Choroid plexus epithelial cell (primary cell): ENCODE measurements around the gene KASH5.

ENCODE experiments used
- DNase-seq: peaks from one replicate; pipeline ENCODE4 v3.0.0-alpha.2; 2010; ENCODE audit warnings: low read depth
- H3K4me3 ChIP-seq: 2 replicates; pipeline ENCODE4 v1.5.1; 2011; ENCODE audit warnings: low read depth, mild to moderate bottlenecking, control low read depth, low read length, moderate library complexity
- CTCF ChIP-seq: conservative IDR thresholded peaks from 2 replicates; pipeline ENCODE4 v1.5.1; 2011; ENCODE audit warnings: low read depth, mild to moderate bottlenecking, control low read depth, inconsistent platforms, low read length, moderate library complexity

The KASH5 gene

GRCh38 chr19:49355909-49356353, 32.1 kb upstream of the KASH5 start:
- H3K4me3 ChIP-seq = no peak overlapping the region
- DNase-seq = peak; percentile 30
- no peak for TF ChIP-seq CTCF

- no peak for DNase-seq
- TF ChIP-seq CTCF = no peak
- no peak overlapping the region for H3K4me3 ChIP-seq
Measured at GRCh38 chr19:49356382-49356781, 31.7 kb upstream of the KASH5 start.

- no peak for DNase-seq
- TF ChIP-seq CTCF = no peak
- no peak overlapping the region for H3K4me3 ChIP-seq
Measured at GRCh38 chr19:49357186-49357585, 30.9 kb upstream of the KASH5 start.

GRCh38 chr19:49359851-49360820, 27.9 kb upstream of the KASH5 start:
- H3K4me3 ChIP-seq = peak overlapping the region; percentile 8
- DNase-seq = no peak
- no peak for TF ChIP-seq CTCF

- H3K4me3 ChIP-seq = peak overlapping the region; percentile 84
Measured at GRCh38 chr19:49361438-49362047, 26.5 kb upstream of the KASH5 start.

More at GRCh38 chr19:49361438-49362047, 26.5 kb upstream of the KASH5 start:
- peak; percentile 76 for DNase-seq
- TF ChIP-seq CTCF = no peak
